Osteoblast (primary cell): ENCODE data around the gene CYREN. TPM values are rescaled to one million over a fixed set of nuclear protein-coding genes. Genes with fewer than 3 reads are reported as not detected.

Source experiments
- DNase-seq: peaks from one replicate; pipeline ENCODE4 v3.0.0; 2011; ENCODE audit warnings: low spot score, mixed read lengths; ENCODE audit not compliant: insufficient read length; ENCODE audit errors: missing footprints
- H2AFZ ChIP-seq: 2 replicates; pipeline ENCODE4 v1.6.0; 2011; ENCODE audit warnings: mild to moderate bottlenecking, low read length
- H3K27ac ChIP-seq: 2 replicates; pipeline ENCODE4 v1.5.1; 2011; ENCODE audit warnings: mild to moderate bottlenecking, low read depth, low read length, moderate library complexity
- H3K27me3 ChIP-seq: 2 replicates; pipeline ENCODE4 v1.6.0; 2012; ENCODE audit warnings: mild to moderate bottlenecking, control low read depth, inconsistent platforms, low read length, moderate library complexity; ENCODE audit not compliant: insufficient read depth
- H3K36me3 ChIP-seq: 2 replicates; pipeline ENCODE4 v1.5.1; 2011; ENCODE audit warnings: mild to moderate bottlenecking, low read length, control low read depth, moderate library complexity; ENCODE audit not compliant: insufficient read depth
- H3K4me1 ChIP-seq: 2 replicates; pipeline ENCODE4 v1.5.1; 2011; ENCODE audit warnings: mild to moderate bottlenecking, low read length, control low read depth, moderate library complexity; ENCODE audit not compliant: insufficient read depth
- H3K4me2 ChIP-seq: 2 replicates; pipeline ENCODE4 v1.6.0; 2011; ENCODE audit warnings: mild to moderate bottlenecking, low read length; ENCODE audit not compliant: insufficient read depth
- H3K4me3 ChIP-seq: fragments of 200-600 bp; sonication (generic); 3 replicates; pipeline ENCODE4 v1.5.1; 2012; ENCODE audit warnings: mild to moderate bottlenecking, low read length, inconsistent platforms; ENCODE audit not compliant: insufficient read depth
- H3K79me2 ChIP-seq: 2 replicates; pipeline ENCODE4 v1.6.0; 2012; ENCODE audit warnings: mild to moderate bottlenecking, low read length, control low read depth, inconsistent platforms; ENCODE audit not compliant: insufficient read depth
- H3K9me3 ChIP-seq: 2 replicates; pipeline ENCODE4 v1.5.1; 2011; ENCODE audit warnings: low read depth, low read length, control low read depth
- H4K20me1 ChIP-seq: 2 replicates; pipeline ENCODE4 v1.6.0; 2012; ENCODE audit warnings: mild to moderate bottlenecking, low read length, control low read depth; ENCODE audit not compliant: insufficient read depth
- total RNA-seq: library from RNA; depleted of rRNA; stranded (reverse); fragments of >200 nt; gene quantifications from 2 replicates; pipeline ENCODE4 v1.2.3, GENCODE V29; 2012
- TF ChIP-seq, protein P1 (sequence below): IDR thresholded peaks from 2 replicates; pipeline ENCODE4 v1.5.1; 2011; ENCODE audit warnings: mild to moderate bottlenecking, low read depth, low read length, moderate library complexity; ENCODE audit errors: extremely low read depth

Gene CYREN
- total RNA-seq, 1 donor: 35.5 TPM

DNA sequence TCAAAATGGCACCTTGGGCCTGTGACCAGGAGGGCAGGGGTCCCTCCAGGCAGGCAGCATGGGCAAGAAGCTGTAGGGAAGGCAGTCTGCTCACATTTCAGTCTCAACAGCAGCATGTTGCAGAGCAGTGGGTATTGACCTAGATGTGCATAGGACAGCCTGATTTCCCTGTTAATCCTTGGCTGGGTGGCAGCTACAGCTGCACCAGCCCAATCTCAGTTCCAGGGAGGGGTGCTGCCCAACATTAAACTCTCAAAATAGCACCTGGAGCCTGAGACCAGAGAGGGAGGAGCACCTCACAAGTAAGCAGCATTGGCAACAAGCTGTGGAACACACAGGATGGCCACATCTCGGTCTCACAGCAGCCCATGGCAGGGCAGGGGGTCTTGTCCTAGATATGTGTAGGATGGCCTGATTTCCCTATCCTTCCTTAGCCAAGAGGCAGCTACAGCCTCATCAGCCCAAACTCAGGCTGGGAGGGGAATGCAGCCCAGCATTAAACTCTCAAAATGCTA, 12.3 kb downstream of the CYREN start:
- Histone ChIP-seq H3K27me3 (no peaks in the 10 kb centered on the region), H3K27ac (no peak overlapping the region), H4K20me1 (no peaks in the 10 kb centered on the region), H2AFZ (no peak overlapping the region), H3K36me3 (no peaks in the 10 kb centered on the region), H3K9me3 (no peaks in the 10 kb centered on the region), H3K4me1 (peaks cover 18% of the 10 kb centered on the region), H3K4me3 (no peak overlapping the region), H3K79me2 (peaks cover 3% of the 10 kb centered on the region), H3K4me2 (no peak overlapping the region)
- no peak for DNase-seq
- TF ChIP-seq, protein P1, sequence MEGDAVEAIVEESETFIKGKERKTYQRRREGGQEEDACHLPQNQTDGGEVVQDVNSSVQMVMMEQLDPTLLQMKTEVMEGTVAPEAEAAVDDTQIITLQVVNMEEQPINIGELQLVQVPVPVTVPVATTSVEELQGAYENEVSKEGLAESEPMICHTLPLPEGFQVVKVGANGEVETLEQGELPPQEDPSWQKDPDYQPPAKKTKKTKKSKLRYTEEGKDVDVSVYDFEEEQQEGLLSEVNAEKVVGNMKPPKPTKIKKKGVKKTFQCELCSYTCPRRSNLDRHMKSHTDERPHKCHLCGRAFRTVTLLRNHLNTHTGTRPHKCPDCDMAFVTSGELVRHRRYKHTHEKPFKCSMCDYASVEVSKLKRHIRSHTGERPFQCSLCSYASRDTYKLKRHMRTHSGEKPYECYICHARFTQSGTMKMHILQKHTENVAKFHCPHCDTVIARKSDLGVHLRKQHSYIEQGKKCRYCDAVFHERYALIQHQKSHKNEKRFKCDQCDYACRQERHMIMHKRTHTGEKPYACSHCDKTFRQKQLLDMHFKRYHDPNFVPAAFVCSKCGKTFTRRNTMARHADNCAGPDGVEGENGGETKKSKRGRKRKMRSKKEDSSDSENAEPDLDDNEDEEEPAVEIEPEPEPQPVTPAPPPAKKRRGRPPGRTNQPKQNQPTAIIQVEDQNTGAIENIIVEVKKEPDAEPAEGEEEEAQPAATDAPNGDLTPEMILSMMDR: no peak

DNA sequence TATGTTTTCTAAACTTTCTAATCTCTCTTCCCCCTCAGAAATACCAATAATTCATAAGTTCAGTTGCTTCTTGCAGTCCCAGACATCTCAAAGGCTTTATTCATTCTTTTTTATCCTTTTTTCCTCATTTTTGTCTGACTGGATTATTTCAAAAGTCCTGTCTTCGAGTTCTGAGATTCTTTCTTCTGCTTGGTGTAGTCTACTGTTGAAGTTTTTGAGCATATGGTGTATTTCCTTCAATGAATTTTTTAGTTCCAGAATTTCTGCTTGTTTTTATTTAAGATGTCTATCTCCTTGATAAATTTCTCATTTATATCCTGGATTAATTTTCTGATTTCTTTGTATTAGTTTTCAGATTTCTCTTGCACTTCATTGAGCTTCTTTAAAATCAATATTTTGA, 14.2 kb downstream of the CYREN start:
- Histone ChIP-seq H3K27ac (no peak overlapping the region), H3K4me3 (no peak overlapping the region), H3K4me2 (no peak overlapping the region), H3K79me2 (peaks cover 3% of the 10 kb centered on the region), H3K4me1 (peaks cover 18% of the 10 kb centered on the region), H3K36me3 (no peaks in the 10 kb centered on the region), H2AFZ (no peak overlapping the region), H3K27me3 (no peaks in the 10 kb centered on the region), H3K9me3 (no peaks in the 10 kb centered on the region), H4K20me1 (no peaks in the 10 kb centered on the region)
- DNase-seq: no peak
- TF ChIP-seq, protein P1: no peak

DNA sequence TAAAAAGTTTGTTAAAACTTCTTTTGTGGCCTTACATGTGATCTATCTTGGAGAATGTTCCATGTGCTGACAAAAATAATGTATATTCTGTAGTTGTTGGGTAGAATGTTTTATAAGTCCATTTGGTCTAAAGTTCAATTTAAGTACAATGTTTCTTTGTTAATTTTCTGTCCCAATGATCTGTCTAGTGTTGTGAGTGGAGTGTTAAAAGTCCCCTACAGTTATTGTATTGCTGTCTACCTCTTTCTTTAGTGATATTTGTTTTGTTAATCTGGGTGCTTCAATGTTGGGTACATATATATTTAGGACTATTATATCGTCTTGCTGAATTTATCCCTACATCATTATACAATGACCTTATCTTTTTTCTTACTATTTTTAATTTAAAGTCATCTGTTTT, 15.8 kb downstream of the CYREN start:
- Histone ChIP-seq H3K4me3 (no peak overlapping the region), H3K27ac (no peak overlapping the region), H3K4me2 (no peak overlapping the region), H4K20me1 (no peaks in the 10 kb centered on the region), H3K79me2 (peaks cover 3% of the 10 kb centered on the region), H3K4me1 (peaks cover 8% of the 10 kb centered on the region), H2AFZ (no peak overlapping the region), H3K27me3 (no peaks in the 10 kb centered on the region), H3K9me3 (no peaks in the 10 kb centered on the region), H3K36me3 (no peaks in the 10 kb centered on the region)
- TF ChIP-seq, protein P1: no peak
- DNase-seq: no peak

DNA sequence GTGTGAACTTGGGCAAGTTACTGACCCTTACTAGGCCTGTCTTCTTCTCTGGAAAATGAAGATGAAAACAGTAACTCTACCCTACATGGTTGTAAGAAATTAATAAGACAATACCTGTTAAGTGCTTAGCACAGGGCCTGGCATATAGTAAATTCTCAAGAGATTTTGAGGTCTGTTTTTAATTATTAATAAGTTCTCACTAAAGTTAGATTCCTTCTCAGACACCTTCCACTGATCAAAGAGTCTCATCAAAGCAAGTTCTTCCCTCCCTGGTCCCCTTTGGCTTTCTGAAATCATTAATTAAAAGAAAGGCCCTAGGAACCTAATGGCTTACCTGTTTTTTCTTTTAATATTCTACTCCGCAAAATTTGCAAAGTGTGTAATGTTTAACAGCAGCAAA, 18.1 kb downstream of the CYREN start:
- Histone ChIP-seq H4K20me1 (no peaks in the 10 kb centered on the region), H3K4me2 (no peak overlapping the region), H3K9me3 (no peaks in the 10 kb centered on the region), H3K36me3 (no peaks in the 10 kb centered on the region), H3K4me1 (peaks cover 13% of the 10 kb centered on the region), H3K27ac (no peak overlapping the region), H3K79me2 (no peaks in the 10 kb centered on the region), H3K27me3 (no peaks in the 10 kb centered on the region), H2AFZ (no peak overlapping the region), H3K4me3 (no peak overlapping the region)
- DNase-seq: no peak
- TF ChIP-seq, protein P1: no peak
